Left cardiac atrium (tissue), 4 donors: ENCODE data around the gene ICAM2. TPM values are rescaled to one million over a fixed set of nuclear protein-coding genes. Genes with fewer than 3 reads are reported as not detected.
"Not testable (repeated sequence)": the region's sequence is repeated elsewhere in the genome, so short reads cannot be mapped to it uniquely, and the experiment has no call there.

ENCODE experiments used
- ATAC-seq, 2 donors: fragments of 200-7000 bp; cut with Tn5 transposase; one replicate each; pipeline ENCODE4 v1.9.1; 2020; ENCODE audit warnings: mild to moderate bottlenecking in 2 of 2, moderate library complexity in 2 of 2
- DNase-seq: peaks from one replicate; pipeline ENCODE4 v3.0.0-alpha.2; 2020
- intact Hi-C, 2 donors: fragments of 100-400 bp; cut with DNase I; formaldehyde crosslinking; loops; one replicate each; pipeline versions ENCODE4 v1.14.1 to v1.15.1; 2022 to 2023
- total RNA-seq, 2 donors: library from RNA; stranded (reverse); fragmentation: NEBNext Ultra II Directional; extraction: Animal tissue kit (Norgen Biotek cat#: 25700); gene quantifications; one replicate each; pipeline ENCODE4 v1.2.1, GENCODE V29; 2021
- donor health status: DM: no; HTN: yes; CAD: no.
- donor health status: DM: no; HTN: yes; CAD: no; lungs with severe emphysema.
- donor health status: DM: yes; HTN: yes; CAD: no.
- donor health status: Dilated cardiomyopathy.

The ICAM2 gene
- total RNA-seq, 2 donors from 2014 or later: 33.0 to 67.4 TPM

DNA sequence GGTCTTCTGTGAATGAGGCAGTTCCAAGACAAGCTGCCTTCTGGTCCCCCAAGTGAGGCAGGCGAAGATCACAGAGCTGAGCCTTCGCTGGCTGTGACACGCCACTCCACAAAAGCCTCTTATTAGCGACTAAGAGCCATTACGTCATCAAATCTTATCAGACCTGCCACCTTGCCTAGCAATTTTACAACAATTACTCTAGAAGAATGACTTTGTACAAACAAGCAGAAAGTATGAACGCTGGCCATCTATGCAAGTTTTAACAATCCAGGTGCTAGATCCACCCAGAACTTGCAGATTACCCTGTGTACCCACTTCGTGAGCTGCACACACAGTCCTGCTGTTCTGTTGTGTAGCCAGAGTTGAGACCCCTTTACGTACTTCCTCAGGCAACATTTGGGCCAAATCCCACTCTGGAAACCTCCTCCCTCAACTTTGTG lies 3.8 kb upstream of the ICAM2 start:
- no peak for ATAC-seq
- DNase-seq: no peak
- intact Hi-C loops: loop anchor here (10.0 kb wide), 2 partner anchors 109 to 261 kb away; partner anchors contain the start of genes CSHL1 (in 1 of the 2) and GH1 (in 1 of the 2)

DNA sequence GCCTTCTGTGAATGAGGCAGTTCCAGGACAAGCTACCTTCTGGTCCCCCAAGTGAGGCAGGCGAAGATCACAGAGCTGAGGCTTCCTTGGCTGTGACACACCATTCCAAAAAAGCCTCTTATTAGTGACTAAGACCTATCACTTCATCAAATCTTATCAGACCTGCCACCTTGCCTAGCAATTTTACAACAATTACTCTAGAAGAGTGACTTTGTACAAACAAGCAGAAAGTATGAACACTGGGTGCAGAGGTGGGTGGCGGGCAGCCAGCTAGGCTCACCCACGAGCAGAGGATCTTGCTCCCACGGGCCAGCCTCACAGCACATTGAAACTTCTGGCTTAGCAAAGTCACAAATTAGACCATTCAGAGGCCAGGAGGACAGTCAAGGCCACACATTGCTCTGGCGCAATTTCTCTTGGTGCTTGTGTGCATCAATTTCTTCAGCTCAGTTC lies 2.2 kb upstream of the ICAM2 start:
- DNase-seq: no peak
- ATAC-seq: no peak
- intact Hi-C loops: loop anchor here (10.0 kb wide), 2 partner anchors 108 to 262 kb away; partner anchors contain the start of genes CSHL1 (in 1 of the 2) and GH1 (in 1 of the 2)

DNA sequence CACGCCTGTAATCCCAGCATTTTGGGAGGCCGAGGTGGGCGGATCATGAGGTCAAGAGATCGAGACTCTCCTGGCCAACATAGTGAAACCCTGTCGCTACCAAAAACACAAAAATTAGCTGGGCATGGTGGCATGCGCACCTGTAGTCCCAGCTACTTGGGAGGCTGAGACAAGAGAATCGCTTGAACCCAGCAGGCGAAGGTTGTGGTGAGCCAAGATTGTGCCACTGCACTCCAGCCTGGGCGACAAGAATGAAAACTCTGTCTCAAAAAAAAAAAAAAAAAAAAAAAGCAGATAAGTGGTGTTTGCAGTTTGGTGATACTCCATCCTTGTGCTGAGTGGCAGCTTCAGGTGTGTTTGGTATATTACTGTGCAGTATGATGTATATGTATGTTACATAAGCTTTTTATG lies 877 bp downstream of the ICAM2 start:
- ATAC-seq, intact Hi-C loops, DNase-seq: not testable (repeated sequence)

DNA sequence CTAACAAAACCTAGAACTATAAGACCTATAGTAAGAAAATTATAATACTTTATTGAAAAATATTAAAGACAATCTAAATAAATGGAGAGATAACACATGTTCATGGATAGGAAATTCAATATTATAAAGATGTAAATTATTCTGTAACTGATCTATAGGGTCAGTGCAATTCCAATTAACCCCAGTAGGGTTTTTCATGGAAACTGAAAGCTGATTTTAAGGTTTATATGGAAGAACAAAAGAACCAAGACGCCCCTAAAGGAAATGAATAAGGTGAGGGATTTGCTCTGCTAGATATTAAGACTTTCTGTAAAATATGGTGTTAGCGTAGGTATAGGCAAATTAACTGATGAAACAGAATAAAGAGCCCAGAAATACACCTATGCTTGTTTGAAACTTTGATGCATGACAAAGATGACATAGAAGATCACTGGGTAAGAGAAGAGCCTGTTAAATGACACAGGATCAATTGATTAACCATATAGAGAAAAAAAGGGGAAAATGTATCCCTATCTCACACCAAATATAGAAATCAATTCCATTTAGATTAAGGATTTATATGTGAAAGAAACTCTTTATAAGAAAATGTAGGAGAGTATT lies 3.0 kb downstream of the ICAM2 start:
- ATAC-seq (no peak), DNase-seq (no peak)
- intact Hi-C loops: no loop called here

DNA sequence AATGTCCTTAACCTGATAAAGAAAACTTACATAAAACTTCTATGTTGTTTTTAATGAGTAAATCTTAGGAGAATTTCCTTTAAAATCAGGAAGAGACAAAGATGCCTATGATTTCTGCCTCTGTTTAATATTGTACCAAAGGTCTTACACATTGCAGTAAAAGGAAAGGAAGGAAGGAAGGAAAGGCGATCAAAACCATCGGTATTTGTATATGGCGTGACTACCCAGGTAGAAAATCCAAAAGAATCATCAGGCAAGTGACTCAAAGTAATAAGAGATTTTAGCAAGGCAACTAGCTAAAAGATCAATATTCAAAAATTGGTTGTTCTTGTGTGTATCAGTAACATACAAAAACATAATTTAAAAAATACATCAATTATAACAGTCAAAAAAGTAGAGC lies 3.5 kb downstream of the ICAM2 start:
- ATAC-seq (no peak), DNase-seq (no peak)
- intact Hi-C loops: no loop called here

DNA sequence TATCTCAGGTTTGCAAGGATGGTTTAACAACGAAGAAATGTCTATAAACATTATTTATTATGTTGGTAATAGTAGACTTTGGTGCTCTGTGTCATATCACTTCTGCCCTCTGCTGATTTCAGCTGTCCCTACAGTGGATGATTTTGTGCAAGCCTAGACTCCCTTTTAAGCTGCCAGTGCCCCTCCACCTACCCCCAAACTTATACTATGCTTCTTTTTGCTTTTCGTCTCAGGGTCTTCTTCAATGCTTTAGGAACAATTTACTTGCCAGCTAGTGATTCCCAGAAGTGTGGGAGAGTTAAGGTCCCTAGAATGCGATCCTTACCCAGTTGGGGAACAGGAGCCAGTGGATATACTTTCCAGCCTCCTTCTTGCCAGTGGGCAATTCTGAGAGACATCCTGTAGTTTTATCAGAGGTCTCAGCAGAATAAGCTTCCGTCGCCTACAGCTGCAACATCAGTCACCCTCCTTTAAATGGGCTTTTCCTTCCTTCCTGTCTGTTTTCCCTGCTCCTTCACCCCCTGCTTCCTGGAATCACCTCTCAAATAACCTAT lies 4.1 kb downstream of the ICAM2 start:
- no peak for ATAC-seq
- no peak for DNase-seq
- intact Hi-C loops: no loop called here

DNA sequence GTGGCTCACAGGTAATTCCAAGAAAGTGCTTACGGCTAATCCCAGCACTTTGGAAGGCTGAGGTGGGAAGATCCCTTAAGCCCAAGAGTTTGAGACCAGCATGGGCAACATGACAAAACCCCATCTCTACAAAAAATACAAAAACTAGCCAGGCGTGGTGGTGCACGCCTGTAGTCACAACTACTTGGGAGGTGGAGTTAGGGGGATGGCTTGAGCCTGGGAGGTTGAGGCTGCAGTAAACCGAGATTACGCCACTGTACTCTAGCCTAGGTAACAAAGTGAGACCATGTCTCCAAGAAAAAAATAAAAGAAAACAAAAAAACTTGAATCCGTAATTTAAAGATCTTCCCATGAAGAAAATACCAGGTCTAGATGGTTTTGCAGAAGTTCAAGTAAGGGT lies 5.0 kb downstream of the ICAM2 start:
- ATAC-seq: no peak
- no peak for DNase-seq
- intact Hi-C loops: no loop called here

DNA sequence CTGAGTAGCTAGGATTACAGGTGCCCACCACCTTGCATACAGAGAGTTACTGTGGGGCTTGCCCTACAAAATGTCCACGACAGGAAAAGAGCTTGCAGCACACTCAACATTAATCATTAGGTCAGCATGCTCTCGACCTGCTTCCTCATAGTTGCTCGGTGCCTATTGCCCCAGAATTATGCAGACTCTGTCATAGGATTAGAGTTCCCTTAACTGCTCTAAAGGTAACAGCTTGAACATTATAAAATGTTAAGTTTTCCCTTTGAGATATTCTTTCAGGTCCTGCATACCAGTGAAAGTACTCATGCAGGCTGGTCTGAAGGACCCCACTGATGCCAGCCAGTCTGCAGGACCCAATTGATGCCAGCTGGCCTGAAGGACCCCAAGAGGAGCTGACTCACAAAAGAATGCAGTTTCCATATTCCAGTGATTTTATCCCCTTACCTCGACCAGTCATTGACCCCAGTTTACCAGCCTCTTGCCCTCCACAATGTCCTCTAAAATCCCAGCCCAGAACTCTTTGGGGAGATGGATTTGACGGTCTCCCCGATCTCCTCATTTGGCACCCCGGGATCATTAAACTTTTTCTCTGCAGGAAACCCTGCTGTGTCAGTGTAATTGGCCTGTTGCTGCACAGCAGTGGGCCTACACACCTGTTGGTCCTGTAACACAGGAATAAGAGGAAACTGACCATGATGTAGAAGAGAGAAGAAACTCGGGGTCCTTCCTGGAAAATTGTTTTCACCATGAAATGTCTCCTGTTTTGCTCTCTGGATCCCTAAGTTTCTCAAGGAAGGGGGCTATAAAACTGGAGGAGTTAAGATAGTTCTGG lies 10.6 kb downstream of the ICAM2 start:
- DNase-seq: no peak
- intact Hi-C loops: no loop called here
- no peak for ATAC-seq

DNA sequence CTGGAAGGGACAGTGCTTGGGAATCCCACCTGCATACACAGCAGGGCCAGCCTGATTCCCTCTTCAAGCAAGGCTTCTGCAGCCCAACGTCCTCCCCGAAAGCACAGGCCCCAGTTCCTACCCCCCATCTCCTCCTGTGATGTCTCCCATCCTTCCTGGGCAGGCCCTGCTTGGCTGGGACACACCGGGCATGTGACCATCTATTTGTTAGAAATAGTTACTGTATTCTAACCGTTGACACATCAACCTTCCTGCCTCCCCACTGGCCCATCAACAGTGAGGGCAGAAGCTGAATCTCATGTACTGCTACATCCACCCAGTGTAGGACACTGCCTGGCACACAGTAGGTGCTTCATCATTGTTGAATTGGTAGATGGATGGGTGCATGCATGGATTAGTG lies 11.6 kb downstream of the ICAM2 start:
- ATAC-seq (no peak), DNase-seq (no peak)
- intact Hi-C loops: no loop called here

DNA sequence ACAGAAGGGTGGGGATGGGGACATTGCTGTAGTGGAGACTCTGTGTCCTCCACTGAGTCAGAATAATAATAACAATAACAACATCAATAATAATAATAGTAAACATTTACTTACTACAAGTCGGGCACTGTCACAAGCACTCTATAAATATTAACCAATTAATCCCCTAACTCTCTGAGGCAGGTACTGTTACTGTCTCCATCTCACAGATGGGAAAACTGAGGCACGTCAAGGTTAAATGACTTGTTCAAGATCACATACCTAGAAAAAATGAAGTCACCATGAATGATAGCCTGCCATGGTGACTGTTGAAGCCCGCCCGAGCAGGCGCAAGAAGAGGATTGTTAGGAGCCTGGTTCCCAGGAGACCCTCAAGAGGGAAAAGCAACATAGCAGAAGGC lies 12.1 kb downstream of the ICAM2 start:
- intact Hi-C loops: no loop called here
- no peak for ATAC-seq
- no peak for DNase-seq

DNA sequence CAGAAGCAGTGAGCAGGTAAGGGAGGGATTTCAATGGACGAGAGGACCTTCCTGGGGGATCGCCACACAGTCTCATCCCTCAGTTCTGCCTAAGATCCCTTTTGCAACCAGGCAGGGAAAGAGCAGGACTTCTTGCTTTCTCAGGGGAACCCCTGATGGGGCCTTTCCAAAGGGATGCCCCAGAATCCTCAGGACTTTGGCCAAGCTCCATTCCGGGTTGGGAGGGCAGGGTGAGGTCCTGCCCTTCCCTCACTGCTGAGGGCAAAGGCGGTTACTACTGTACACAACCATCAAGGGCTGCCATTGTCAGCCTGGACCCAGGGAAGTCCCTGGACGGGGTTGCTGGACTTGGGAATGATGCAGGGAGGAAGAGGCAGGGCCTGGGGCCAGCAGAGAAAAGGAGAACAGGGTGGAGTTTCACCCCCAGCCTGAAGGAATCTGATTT lies 12.6 kb downstream of the ICAM2 start:
- peak; percentile 16 to 28 for ATAC-seq
- intact Hi-C loops: no loop called here
- DNase-seq: no peak

DNA sequence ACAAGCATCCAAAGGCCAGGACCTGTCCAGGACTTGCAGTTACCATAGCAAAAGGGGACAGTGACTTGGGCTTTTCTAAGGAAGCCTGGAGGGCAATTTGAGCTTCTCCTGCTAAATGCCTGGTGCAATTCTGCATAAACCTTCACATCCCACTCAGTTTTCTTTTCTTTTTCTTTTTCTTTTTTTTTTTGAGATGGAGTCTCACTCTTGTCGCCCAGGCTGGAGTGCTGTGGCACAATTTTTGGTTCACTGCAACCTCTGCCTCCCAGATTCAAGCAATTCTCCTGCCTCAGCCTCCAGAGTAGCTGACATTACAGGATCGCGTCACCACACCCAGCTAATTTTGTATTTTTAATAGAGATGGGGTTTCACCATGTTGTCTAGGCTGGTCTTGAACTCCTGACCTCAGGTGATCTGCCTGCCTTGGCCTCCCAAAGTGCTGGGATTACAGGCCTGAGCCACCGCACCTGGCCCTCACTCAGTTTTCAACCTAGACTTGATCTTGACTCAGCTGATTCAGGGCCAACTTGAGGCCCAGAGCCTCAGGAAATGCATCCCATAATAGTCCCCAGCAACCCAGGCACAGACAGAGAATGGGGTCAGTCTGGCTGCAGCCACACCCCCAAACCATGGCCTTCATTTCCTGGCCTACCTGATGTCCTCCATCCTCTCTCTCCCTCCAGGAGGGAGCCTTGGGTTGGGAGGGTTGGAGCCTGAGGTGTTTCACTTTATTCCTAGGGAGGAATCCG lies 13.2 kb downstream of the ICAM2 start:
- not testable (repeated sequence) for DNase-seq

DNA sequence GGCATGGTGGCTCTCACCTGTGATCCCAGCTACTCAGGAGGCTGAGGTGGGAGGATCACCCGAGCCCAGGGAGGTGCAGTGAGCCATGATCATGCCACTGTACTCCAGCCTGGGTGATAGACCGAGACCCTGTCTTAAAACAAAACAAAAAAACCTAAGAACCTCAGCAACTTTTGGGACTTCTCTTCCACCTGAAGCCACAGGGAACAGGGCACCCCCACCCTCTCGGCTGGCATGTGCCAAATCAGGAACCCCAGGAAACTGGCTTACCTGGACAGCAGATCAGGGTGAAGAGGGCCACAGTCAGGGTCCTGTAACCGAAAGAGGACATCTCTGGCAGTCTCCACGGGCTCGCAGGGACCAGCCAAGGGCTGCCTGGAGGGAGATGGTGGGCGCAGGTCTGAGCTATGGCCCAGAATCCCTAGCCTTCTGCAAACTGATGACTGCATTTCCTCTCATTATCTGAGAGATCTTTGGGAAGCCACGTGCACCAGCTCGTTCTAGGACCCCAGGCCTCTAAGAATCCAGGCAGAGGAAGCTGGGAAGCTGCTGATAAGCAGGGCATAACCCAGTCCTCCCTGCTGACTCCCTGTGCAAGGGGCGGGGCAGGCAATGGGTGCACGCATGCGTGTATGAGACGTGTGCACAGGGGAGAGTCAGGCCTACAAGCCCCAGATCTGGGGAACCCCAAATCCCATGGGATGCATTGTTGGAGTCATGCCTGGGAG lies 13.9 kb downstream of the ICAM2 start:
- intact Hi-C loops: no loop called here
- peak; percentile 76 to 80 for ATAC-seq
- peak; percentile 82 for DNase-seq

More for the DNA sequence above, 13.2 kb downstream of the ICAM2 start:
- intact Hi-C loops, ATAC-seq: not testable (repeated sequence)

DNA sequence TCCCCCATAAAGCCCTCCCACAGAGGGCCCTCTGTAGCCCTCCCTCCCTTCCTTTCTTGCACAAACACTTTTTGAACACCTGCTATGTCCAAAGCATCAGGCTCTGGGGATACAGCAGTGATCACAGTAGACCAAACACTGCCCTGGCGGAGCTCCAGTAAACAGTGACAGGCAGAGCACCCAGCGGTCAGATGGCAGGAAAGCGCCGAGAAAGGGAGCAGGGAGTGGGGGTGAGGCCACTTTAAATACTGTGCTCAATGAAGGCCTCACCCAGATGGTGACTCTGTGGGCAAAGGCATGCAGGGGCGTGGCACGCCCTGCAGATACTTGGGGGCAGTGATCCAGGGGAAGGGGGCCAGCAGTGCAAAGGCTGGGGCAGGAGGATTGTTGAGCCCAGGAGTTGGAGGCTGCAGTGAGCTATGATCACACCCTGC lies 14.7 kb downstream of the ICAM2 start:
- no peak for ATAC-seq

DNA sequence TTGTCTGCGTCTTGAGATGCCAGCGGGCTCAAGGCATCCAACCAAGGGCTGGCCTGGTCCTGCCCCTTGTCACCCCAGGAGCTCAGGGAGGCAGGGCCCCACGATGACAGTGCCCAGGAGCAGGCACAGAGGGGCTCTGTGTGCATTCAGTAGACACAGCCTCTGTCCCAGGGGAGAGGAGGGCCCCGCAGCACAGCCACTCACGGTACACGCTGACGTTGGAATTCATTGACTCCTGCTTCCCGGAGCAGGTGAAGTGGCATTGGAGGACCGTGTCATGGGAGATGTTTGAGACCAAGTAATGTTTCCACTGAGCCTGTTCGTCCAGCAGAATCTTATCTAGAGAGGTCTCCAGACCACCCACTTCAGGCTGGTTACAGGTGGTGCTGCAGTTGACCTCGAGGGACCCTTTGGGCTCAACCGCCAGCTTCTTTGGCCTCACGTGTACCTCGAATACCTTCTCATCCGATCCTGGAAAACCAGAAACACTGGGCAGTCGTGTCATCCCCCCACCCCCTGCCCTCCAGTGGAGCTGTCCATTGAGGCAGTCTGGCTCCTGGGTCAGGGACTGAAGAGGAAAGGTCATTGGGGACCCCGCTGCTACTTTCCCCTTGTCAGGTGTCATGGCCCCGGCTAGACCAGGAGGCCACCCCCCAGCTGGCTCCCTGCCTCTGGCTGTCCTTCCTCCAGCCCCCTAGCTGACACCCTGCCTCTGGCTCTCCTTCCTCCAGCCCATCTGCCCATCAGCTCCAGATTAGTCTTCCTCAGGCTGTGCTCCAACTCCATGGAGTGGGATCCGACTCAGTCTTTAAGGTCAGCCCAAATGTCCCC lies 15.3 kb downstream of the ICAM2 start:
- intact Hi-C loops: no loop called here
- no peak for ATAC-seq
- no peak for DNase-seq

More for the DNA sequence above, 14.7 kb downstream of the ICAM2 start:
- no peak for DNase-seq
- intact Hi-C loops: no loop called here

DNA sequence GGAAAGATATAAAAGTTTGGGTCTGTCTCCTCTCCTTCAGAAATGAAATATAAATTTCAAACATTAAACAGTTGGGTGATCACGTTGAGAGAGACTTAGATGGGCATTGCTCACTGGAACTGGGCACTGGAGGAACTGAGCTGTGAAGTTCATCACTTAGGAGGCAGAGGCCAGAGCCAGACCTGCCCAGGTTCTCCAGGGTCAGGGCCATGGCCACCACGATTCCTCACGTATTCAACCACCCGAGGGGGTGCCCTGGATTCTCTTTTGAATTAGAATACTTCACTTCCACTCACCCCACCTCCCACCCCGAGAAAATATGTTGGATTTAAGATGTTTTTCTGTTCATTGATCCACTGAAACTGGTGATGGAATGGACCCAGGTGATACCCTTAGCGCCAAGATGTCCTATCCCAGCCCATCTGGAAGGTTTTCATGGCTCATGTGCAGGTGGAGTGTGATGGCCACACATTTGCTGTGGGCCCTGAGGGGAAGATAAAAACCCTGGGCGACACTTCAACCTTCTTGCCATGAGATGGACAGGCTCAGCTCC lies 16.1 kb downstream of the ICAM2 start:
- no peak for ATAC-seq
- DNase-seq: no peak
- intact Hi-C loops: no loop called here

DNA sequence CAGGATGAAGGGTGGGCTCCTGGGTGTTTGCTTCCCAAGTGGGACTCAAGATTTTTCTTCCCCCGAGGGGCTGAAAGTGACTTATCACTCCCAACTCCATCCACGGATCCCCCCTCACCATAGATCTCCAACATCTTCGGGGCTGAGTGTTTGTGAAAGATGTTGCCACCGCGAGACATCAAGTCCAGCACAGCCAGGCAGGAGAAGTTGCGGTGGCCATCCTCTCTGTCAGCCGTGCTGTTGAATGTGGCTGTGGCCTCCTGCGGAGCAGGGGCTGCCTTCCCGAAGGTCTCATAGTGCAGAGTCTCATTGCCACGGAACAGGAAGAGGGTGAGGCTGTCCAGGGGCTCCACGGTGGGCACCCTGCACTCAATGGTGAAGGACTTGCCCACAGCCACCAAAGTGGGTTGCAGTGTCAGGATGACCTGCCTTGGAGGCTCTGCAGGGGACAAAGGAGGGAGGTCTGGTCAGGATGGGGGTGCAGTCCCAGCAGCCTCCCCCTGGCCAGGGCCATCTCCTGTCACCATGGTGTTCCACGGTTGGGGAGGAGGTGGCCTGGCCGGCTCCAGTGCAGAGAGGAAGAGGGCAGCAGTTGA lies 16.8 kb downstream of the ICAM2 start:
- intact Hi-C loops: no loop called here
- ATAC-seq: no peak
- no peak for DNase-seq
